ENCODE measurements around the gene CETP. TPM values are rescaled to one million over a fixed set of nuclear protein-coding genes. Genes with fewer than 3 reads are reported as not detected.

The CETP gene
- total and polyA plus RNA-seq, 9 of the 15 experiments (the other 6 are each of a cell fraction or from before 2014, with no cell fraction given) = 0.07 to 0.11 TPM; not detected in 7

DNA sequence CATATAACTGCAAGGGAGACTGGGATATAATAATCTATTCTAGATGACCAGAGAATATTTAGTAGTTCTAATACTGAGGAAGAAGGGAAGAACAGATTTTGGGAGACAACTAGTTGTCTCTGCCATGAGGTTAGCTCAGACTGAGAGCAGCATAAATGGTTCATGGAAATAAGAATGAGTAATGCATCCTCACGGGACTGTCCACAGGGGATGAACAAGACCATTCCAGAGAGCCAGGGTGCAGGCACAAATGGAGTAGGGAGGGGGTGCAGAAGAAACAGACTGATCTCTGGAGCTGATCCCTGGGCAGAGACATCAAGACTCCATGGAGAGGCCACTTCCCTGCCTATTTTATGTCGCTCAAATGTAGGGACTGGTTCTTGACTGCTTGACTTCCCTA, 58.0 kb downstream of the CETP start (continued):
- TF ChIP-seq, protein P1, sequence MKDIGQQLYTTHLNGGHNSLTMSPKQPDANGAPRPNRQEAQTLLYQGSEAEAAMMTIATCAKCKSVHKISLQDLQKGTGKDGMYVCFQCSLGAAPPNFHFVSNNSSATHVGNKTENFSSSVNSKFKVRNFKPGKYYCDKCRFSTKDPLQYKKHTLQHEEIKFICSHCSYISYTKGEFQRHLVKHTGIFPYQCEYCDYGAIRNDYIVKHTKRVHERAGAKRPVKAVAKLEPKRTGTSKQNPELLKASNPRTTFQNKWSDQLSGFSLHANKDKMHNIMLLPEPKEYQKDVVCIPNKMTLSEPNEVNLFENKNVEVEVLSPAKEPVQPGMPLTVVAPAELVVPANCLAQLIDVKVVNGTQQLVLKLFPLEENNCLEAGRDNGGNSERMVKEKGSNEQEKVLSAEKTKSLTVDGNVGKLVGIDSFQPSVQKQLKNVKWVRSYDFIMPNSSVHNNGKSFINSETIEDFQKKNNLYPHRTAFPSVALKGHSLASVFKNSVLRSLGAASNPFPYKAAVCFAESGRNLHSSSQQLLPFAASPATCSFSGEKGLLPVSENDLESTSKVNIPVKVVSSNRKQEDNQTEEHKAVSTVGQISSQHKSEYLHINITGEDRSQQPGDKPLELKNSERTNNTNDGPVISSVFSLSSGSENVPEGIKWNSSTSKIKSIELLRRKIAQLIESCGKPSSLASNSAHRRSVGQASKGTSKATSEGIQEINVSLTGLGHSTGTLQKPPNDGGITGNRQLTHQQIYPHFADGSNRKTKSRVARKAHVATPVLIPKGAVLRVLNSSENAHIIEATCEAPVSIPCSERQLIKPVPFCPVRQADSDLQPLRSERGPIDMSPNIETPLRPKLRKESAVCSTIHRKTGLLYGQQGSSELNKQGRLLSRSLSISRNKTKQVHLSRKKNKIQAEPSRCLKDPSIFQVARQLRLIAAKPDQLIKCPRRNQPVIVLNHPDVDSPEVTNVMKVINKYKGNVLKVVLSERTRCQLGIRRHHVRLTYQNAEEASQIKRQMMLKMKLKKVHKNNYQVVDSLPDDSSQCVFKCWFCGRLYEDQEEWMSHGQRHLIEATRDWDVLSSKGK (CRISPR knock-in tag; IDR thresholded peaks at IDR 0.05) = no peak
- TF ChIP-seq CCAR2 (IDR thresholded peaks at IDR 0.05; ENCODE audit: low read depth, low read length) (no peak), NCOA2 (IDR thresholded peaks at IDR 0.05; ENCODE audit: partially characterized antibody in 2 of 2) (no peak), FIP1L1 (IDR thresholded peaks at IDR 0.05; ENCODE audit: low read depth, low read length, poor library complexity, severe bottlenecking) (no peak)

DNA sequence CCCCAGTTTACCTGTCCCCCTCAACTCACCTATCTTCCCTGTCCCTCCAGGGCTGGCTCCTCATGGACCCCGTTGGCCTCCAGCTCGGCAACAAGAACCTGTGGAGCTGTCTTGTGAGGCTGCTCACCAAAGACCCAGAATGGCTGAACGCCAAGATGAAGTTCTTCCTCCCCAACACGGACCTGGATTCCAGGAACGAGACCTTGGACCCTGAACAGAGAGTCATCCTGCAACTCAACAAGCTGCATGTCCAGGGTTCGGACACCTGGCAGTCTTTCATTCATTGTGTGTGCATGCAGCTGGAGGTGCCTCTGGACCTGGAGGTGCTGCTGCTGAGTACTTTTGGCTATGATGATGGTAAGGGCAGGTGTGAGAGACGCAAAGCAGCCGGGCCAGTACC, 58.9 kb downstream of the CETP start:
- Histone ChIP-seq H3K9me1 (ENCODE audit: control insufficient read depth, insufficient read depth, low read length) (no peaks in the 10 kb centered on the region), H3K4me1 (replicated peaks in 1 of 2; ENCODE audit: control insufficient read depth in 2 of 2, insufficient read depth in 2 of 2, low read length in 2 of 2) (no peaks in the 10 kb centered on the region), H3K4me2 (ENCODE audit: insufficient read depth, low read length) (no peak overlapping the region), H3K9me3 (replicated peaks; ENCODE audit: control insufficient read depth, insufficient read depth, low read depth, low read length) (no peaks in the 10 kb centered on the region), H3K9ac (ENCODE audit: insufficient read depth in 1 of 2, low read depth in 2 of 2, low read length in 2 of 2) (no peak overlapping the region), H4K20me1 (replicated peaks; ENCODE audit: control insufficient read depth, insufficient read depth, low read length) (peaks cover 2% of the 10 kb centered on the region; the same call in 1 of the 2 replicates), H3K27me3 (ENCODE audit: control insufficient read depth in 2 of 2, insufficient read depth in 2 of 2, low read length in 2 of 2) (peaks cover 17 to 59% of the 10 kb centered on the region in 2 experiments; a peak in 4 of 5 replicates), H3K4me3 (no peak overlapping the region), H2AFZ (ENCODE audit: low read depth, low read length) (no peak overlapping the region), H3K79me2 (ENCODE audit: control insufficient read depth, insufficient read depth, low read length) (no peaks in the 10 kb centered on the region), H3K27ac (ENCODE audit: extremely low read depth, low read depth, low read length) (no peak overlapping the region), H3K36me3 (ENCODE audit: control insufficient read depth, insufficient read depth, low read length) (no peaks in the 10 kb centered on the region)
- WGBS (ENCODE audit: insufficient coverage, low coverage, missing lambda C conversion rate) = under 1% methylated on average over 8 of the region's 8 CpGs
- intact Hi-C loops (cut with micrococcal nuclease) (no loop called here), in situ Hi-C loops (cut with MboI) (no loop called here)
- DNase-seq (ENCODE audit: extremely low read depth in 1 of 4, low spot score in 3 of 4) (no peak), ATAC-seq (no peak), FAIRE-seq (no peak)
- POLR2A ChIA-PET = interaction anchor here (0.6 kb wide), 1 partner anchor 22 kb away, joined by 3 read pairs; no protein-coding TSS in a partner anchor
- TF ChIP-seq RBM34 (IDR thresholded peaks at IDR 0.05; ENCODE audit: borderline replicate concordance, insufficient read depth, low read length) = no peak
- no peak for TF ChIP-seq FOS (IDR thresholded peaks at IDR 0.05; ENCODE audit: extremely low read depth, insufficient read length)
- TF ChIP-seq SMAD2 (IDR thresholded peaks at IDR 0.05; ENCODE audit: low read depth, low read length) = no peak
- TF ChIP-seq DPF2 (IDR thresholded peaks at IDR 0.05) = no peak
- no peak for TF ChIP-seq ZEB2 (IDR thresholded peaks at IDR 0.05)
- TF ChIP-seq, protein P2, sequence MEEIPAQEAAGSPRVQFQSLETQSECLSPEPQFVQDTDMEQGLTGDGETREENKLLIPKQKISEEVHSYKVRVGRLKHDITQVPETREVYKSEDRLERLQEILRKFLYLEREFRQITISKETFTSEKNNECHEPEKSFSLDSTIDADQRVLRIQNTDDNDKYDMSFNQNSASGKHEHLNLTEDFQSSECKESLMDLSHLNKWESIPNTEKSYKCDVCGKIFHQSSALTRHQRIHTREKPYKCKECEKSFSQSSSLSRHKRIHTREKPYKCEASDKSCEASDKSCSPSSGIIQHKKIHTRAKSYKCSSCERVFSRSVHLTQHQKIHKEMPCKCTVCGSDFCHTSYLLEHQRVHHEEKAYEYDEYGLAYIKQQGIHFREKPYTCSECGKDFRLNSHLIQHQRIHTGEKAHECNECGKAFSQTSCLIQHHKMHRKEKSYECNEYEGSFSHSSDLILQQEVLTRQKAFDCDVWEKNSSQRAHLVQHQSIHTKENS (CRISPR knock-in tag; IDR thresholded peaks at IDR 0.05) = no peak
- no TSS peak for BruUV-seq (replicated peaks)
- CTCF ChIA-PET (ENCODE audit: low intra/inter-chr PET ratio) = no interaction called here

All from K562 (cell line).